Posterior cingulate gyrus (tissue), 11 donors: ENCODE measurements around the gene ADISSP.
A peak's percentile ranks its signal among the peaks of the same experiment; 100 is the strongest.
"Not testable (repeated sequence)": the region's sequence is repeated elsewhere in the genome, so short reads cannot be mapped to it uniquely, and the experiment has no call there.

Source experiments
- DNase-seq, 10 donors: peaks; one replicate each; pipeline versions ENCODE4 v3.0.0 to v3.0.0-alpha.2; 2020 to 2021; ENCODE audit warnings: mixed read lengths in 3 of 10
- intact Hi-C: fragments of 100-400 bp; cut with DNase I; formaldehyde crosslinking; loops from one replicate; pipeline ENCODE4 v1.15.1; 2023

Gene ADISSP

DNA sequence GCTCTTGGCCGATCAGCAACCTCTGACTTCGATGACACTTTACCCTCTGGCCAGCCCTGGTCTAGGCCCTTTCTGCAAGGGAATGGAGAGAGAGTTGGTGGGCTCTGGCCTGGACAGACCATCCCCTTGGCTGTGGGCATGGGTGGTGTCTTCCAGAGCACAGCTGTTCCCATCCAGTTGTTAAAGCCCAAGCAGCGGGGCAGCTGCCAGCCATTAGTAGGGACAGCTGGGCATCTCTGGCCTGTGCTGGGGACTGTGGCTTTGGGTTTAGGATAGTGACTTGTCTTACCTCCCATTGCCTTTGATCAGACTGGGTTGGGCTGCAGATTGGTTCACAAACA, 31.3 kb upstream of the ADISSP start:
- intact Hi-C loops: no loop called here
- peak in 3 of 10 donors; percentile 50 to 79 (median 57) for DNase-seq

GRCh38 chr20:3798373-3798768, 30.8 kb upstream of the ADISSP start:
- peak in 4 of 10 donors; percentile 48 to 89 (median 78) for DNase-seq
- intact Hi-C loops: no loop called here

DNA sequence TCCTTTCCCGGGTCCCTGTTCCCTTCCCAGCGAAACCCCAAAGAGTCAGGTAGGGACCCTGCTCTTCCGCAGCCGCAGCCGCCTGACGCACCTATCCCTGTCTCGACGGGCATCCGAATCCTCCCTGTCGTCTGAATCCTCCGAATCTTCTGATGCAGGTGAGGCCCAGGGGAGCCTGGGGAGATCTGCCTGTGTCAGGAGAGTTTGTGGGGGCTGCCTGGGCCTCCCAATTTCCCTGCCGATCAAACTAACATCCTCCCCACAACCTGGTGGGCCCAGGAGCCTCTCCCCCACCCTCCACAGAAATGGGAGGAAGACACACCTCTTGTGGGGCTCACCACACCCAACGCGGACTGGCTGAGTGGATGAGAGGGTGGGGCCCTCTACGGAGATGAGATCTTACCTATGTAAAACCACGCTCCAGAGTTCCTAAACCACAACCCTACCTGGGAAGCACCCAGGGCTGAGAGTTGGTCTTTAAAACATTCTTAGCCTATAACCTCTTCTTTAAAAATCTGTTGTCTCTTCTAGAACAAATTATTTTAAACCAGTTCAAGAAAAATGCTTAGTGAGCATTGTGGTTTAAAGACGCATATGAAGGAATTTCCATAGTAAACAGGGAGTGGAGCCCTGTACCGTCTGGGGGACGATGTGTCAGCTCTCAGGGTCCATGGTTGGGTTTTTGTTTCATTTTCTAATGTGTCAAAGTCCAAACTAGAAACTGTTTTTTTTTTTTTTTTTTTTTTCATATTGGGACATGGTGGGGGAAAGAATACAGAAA, 30.2 kb upstream of the ADISSP start:
- peak in 3 of 10 donors; percentile 30 to 50 (median 49) for DNase-seq
- intact Hi-C loops: no loop called here

- DNase-seq: peak in 3 of 10 donors; percentile 33 to 55 (median 54)
- intact Hi-C loops: no loop called here
These were observed 29.6 kb upstream of the ADISSP start for GRCh38 chr20:3797226-3797545.

GRCh38 chr20:3796477-3797225, 29.1 kb upstream of the ADISSP start:
- intact Hi-C loops: no loop called here
- DNase-seq: peak in 3 of 10 donors; percentile 31 to 80 (median 41)

GRCh38 chr20:3795511-3796468, 28.2 kb upstream of the ADISSP start, which contains the start of gene CDC25B:
TSS of gene CDC25B (plus strand) at chr20:3796310. CDS start at chr20:3796532, 222 bp downstream.
- DNase-seq: peak; percentile 93 to 99 (median 95)
- intact Hi-C loops: no loop called here

DNA sequence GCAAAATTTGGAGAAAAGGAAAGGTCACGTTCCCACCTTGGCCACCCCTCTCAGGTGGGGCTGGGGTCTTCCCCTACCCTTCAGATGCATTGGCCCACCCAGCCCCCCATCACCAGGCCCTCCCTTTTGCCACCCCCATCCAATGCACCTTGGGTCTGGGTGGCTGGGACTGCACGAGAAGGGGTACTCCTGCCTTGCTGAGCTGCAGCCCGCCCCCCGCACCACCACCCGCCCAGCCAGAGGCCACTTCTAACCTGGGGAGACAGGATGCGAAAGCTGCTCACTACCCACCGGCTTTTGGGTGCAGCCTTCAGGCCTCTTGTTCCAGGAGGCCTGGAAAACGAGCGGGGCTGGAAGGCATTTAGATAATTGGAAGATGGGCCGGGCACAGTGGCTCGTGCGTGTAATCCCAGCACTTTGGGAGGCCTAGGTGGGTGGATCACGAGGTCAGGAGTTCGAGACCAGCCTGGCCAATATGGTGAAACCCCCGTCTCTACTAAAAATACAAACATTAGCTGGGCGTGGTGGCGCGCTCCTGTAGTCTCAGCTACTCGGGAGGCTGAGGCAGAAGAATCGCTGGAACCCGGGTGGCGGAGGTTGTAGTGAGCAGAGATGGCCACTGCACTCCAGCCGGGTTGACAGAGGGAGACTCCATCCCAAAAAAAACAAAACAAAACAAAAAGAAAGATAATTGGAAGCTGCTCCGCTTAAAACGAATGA, 27.3 kb upstream of the ADISSP start:
- intact Hi-C loops: no loop called here
- peak in 3 of 10 donors; percentile 44 to 77 (median 55) for DNase-seq

- DNase-seq, intact Hi-C loops: not testable (repeated sequence)
These were observed 26.6 kb upstream of the ADISSP start for GRCh38 chr20:3794168-3794567.

GRCh38 chr20:3789201-3789600, 21.6 kb upstream of the ADISSP start:
- DNase-seq: peak in 2 of 10 donors; percentile 7 to 16
- intact Hi-C loops: loop anchor here (10.0 kb wide), 1 partner anchor 296 kb away; no protein-coding TSS in a partner anchor

GRCh38 chr20:3788685-3789155, 21.2 kb upstream of the ADISSP start:
- intact Hi-C loops: loop anchor here (10.0 kb wide), 1 partner anchor 296 kb away; no protein-coding TSS in a partner anchor
- DNase-seq: peak in 2 of 10 donors; percentile 8 to 54

GRCh38 chr20:3787324-3788014, 19.9 kb upstream of the ADISSP start:
- intact Hi-C loops: loop anchor here (2.0 to 10.0 kb wide), 2 partner anchors 59 to 297 kb away; partner anchors contain the start of gene MAVS
- peak in 3 of 10 donors; percentile 29 to 40 (median 37) for DNase-seq

DNA sequence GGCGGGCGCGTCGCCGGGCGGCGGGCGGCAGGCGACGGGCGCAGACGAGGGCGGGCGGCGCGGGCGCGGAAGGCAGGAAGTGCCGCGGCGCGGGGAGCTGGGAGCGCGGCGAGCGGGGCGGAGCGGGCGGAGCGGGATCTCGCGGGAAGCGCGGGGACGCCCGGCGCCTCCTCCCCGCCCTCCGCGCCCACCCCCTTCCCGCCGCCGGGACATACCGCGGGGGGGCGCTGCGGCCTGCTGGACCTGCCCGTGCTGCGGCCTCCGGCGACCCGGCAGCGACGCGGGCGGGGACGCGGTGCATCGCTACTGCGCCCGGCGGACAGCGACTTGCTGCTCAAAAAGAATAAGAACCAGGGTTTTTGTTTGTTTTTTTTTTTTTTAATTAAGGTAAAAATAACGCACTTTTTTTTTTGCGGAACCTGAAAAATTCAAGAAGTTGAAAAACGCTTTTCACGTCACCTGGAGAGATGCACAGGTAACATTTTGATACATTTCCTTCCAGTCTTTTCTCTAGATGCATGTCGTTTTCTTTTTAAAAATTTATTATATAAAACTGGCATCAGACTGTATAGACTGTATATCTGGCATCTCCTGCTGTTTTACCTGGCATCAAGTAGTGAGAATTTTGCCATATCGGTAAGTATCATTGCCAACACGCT, 19.2 kb upstream of the ADISSP start, which contains the start of gene CENPB:
Gene CENPB, minus strand, starts transcription at position 76 of the 659 bp plus-strand sequence. CDS start 257 bp downstream, outside the sequence.
- peak; percentile 83 to 98 (median 86) for DNase-seq
- intact Hi-C loops: loop anchor here (1.0 to 10.0 kb wide), 3 partner anchors 34 to 298 kb away; partner anchors contain the start of genes AP5S1 and MAVS

DNA sequence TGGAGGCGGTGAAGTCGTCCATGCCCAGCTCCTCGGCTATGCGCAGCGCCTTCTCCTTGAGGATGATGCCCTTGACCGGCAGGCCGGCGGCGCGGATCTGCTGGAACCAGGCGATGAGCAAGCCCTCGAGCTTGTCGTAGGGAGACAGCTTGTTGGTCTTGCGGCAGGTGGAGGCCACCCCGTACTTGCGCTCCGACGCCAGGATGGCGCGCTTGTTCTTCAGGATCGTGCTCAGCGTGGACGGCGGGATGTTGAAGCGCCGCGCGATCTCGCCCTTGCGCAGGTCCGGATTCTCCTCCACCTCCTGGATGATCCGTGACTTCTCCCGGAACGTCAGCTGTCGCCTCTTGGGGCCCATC, 18.6 kb upstream of the ADISSP start:
- peak in 5 of 10 donors; percentile 41 to 91 (median 52) for DNase-seq
- intact Hi-C loops: loop anchor here (1.0 to 10.0 kb wide), 3 partner anchors 34 to 299 kb away; partner anchors contain the start of genes AP5S1 and MAVS

GRCh38 chr20:3785240-3786125, 17.9 kb upstream of the ADISSP start:
- intact Hi-C loops: loop anchor here (1.0 to 10.0 kb wide), 3 partner anchors 35 to 299 kb away; partner anchors contain the start of genes AP5S1 and MAVS
- peak in 2 of 10 donors; percentile 67 to 89 for DNase-seq

DNA sequence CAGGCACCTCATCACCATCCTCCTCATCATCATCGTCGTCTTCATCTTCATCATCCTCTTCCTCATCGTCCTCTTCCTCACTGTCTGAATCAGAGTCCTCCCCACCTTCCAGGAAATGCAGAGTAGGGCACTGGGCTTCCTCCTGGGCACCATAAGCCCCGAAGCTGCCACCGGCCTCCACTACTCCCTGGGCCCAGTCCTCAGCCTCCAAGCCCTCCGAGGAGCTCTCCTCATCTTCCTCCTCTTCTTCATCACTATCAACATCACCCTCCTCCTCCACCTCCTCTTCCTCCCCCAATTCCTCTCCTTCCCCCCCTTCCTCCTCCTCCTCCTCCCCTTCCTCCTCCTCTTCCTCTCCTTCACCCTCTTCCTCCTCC, 17.3 kb upstream of the ADISSP start:
- DNase-seq: peak in 2 of 10 donors; percentile 17 to 58
- intact Hi-C loops: loop anchor here (10.0 kb wide), 1 partner anchor 300 kb away; no protein-coding TSS in a partner anchor

DNA sequence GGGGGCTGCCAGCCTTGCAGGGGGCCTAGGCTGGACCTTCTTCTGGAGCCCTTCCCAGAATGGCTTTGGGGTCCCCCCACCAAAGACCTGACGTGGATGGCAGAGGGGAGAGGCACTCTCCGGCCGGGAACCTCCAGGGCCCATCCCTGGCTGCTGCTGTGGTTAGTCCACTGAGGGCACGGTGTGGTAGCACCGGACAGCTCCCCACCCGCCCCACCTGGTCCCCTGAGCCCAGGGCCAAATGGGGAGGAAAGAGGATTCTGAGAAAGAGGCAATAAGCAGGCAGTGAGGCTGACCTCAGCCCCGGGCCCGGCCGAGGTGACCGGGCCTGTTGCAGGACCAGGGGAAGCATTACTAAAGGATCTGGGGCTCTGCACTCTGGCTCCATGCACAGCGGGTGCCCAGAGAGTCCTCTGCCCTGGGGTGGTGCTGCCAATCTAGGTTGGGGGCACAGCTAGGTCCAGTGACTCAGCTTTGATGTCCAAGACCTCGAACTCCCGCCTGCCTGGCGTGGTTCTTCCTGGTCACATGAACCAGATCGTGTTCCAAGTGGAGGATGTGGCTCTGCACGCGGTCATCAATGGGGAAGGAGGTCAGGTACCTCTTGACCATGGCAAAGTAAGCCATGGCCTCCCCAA, 16.8 kb upstream of the ADISSP start:
- peak in 3 of 10 donors; percentile 41 to 77 (median 64) for DNase-seq

More for the DNA sequence above, 16.8 kb upstream of the ADISSP start:
- intact Hi-C loops: loop anchor here (10.0 kb wide), 1 partner anchor 300 kb away; no protein-coding TSS in a partner anchor
